Panc1 (cell line): ENCODE measurements around the gene SOWAHD. TPM values are rescaled to one million over a fixed set of nuclear protein-coding genes. Genes with fewer than 3 reads are reported as not detected.
A peak's percentile ranks its signal among the peaks of the same experiment; 100 is the strongest.

Source experiments
- ATAC-seq: fragments of 200-7000 bp; cut with Tn5 transposase; 2 replicates; pipeline ENCODE4 v1.9.1; 2020; ENCODE audit warnings: mild to moderate bottlenecking, moderate library complexity
- BruUV-seq: library from RNA; stranded (reverse); fragments of 400-500 nt; replicated peaks from 2 replicates; lab custom pipeline; 2021; lab: Mats Ljungman, UMichigan
- CTCF ChIA-PET: fragments of 300-600 bp; sonication (Branson Sonifier 250); formaldehyde crosslinking; loops from one replicate; lab custom pipeline; 2022; ENCODE audit warnings: antibody characterized with exemption; lab: Charles Lee
- POLR2A ChIA-PET: fragments of 300-600 bp; sonication (Branson Sonifier 250); formaldehyde crosslinking; loops from one replicate; lab custom pipeline; 2022; ENCODE audit warnings: antibody characterized with exemption; lab: Charles Lee
- DNase-seq: peaks from one replicate; pipeline ENCODE4 v3.0.0-alpha.2; 2010; ENCODE audit warnings: low read depth, low spot score
- H3K27ac ChIP-seq: 2 replicates; pipeline ENCODE4 v1.5.1; 2011; ENCODE audit warnings: mild to moderate bottlenecking, low read length, inconsistent platforms
- H3K27me3 ChIP-seq: fragments of 200-500 bp; sonication (Bioruptor generic); 2 replicates; pipeline ENCODE4 v1.6.0; 2014; ENCODE audit warnings: low read length, inconsistent platforms; ENCODE audit not compliant: control insufficient read depth, insufficient read depth
- H3K36me3 ChIP-seq: fragments of 200-500 bp; sonication (Bioruptor generic); 2 replicates; pipeline ENCODE4 v1.5.1; 2014; ENCODE audit warnings: inconsistent platforms, mild to moderate bottlenecking, low read length, moderate library complexity; ENCODE audit not compliant: control insufficient read depth, insufficient read depth
- H3K4me1 ChIP-seq: 2 replicates; pipeline ENCODE4 v1.5.1; 2011; ENCODE audit warnings: inconsistent platforms, mild to moderate bottlenecking, low read length, moderate library complexity; ENCODE audit not compliant: control insufficient read depth, insufficient read depth
- H3K4me3 ChIP-seq, 2 experiments: 2 replicates each; pipeline ENCODE4 v1.5.1; 2011 to 2012; ENCODE audit warnings: low read depth in 2 of 2, low read length in 2 of 2, mild to moderate bottlenecking in 2 of 2, inconsistent platforms in 1 of 2, moderate library complexity in 1 of 2
- H3K9me3 ChIP-seq: fragments of 200-500 bp; sonication (Bioruptor generic); 2 replicates; pipeline ENCODE4 v1.5.1; 2014; ENCODE audit warnings: low read depth, mild to moderate bottlenecking, inconsistent platforms, low read length, moderate library complexity; ENCODE audit not compliant: control insufficient read depth, insufficient read depth
- POLR2AphosphoS5 ChIP-seq: IDR thresholded peaks from 2 replicates; pipeline ENCODE4 v1.6.1; 2012; ENCODE audit warnings: mild to moderate bottlenecking, low read depth, low read length, moderate library complexity
- SIN3A ChIP-seq: IDR thresholded peaks from 2 replicates; pipeline ENCODE4 v1.6.1; 2012; ENCODE audit warnings: low read depth, mild to moderate bottlenecking, low read length, moderate library complexity, borderline replicate concordance; ENCODE audit not compliant: insufficient read depth
- TCF7L2 ChIP-seq: IDR thresholded peaks from 2 replicates; pipeline ENCODE4 v1.6.1; 2011; ENCODE audit warnings: mild to moderate bottlenecking, low read depth, low read length, inconsistent platforms
- in situ Hi-C: cut with HindIII; loops from 2 replicates; pipeline ENCODE4 v1.10.0; 2016; ENCODE audit warnings: low sequenced_read_pairs, low pct_unique_long_range_greater_than_20kb
- intact Hi-C: fragments of 100-400 bp; cut with micrococcal nuclease; formaldehyde crosslinking; loops from one replicate; pipeline ENCODE4 v1.10.0; 2022; ENCODE audit not compliant: unreplicated experiment
- total RNA-seq: library from RNA; stranded (reverse); gene quantifications from one replicate; pipeline ENCODE4 v1.2.1, GENCODE V29; 2021; ENCODE audit not compliant: unreplicated experiment
- TF ChIP-seq, protein P1 (sequence below): fragments of 450-650 bp; IDR thresholded peaks from 2 replicates; pipeline ENCODE4 v1.5.1; 2017; ENCODE audit warnings: mild to moderate bottlenecking
- TF ChIP-seq, protein P2 (sequence below), 2 experiments: IDR thresholded peaks; 2 replicates each; pipeline ENCODE4 v1.6.1; 2011 to 2012; ENCODE audit warnings: low read depth in 2 of 2, control low read depth in 1 of 2, low read length in 1 of 2, mild to moderate bottlenecking in 1 of 2, moderate library complexity in 1 of 2; ENCODE audit not compliant: insufficient read depth in 1 of 2

The SOWAHD gene
- total RNA-seq, 1 experiment from 2014 or later = 1.1 TPM

DNA sequence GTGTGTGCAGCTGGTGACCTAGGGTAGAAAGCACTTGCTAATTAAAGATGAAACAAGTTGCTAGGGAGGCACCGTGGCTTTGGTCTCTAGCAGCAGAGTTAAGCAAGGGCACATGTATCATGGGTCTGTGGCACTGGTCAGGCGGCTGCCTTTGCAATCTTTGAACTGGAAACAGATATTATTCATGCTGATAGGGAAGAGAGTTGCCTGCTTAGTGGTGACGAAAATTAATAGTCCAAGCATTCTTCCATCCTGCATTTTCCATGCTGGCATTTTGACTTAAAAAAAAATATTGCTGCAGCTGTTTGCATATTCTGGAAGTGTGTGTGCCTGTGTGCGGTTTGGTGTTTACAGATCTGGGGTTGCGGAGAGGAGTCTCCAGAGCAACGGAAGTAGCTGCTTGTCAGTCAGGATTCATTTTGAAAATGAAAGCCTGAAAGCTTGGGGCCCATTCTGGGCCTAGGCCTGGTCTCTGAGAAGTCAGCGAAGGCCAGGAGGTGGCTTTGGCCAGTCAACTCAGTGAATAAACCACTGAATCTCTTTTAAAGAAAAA lies 2.3 kb upstream of the SOWAHD start:
- ChIA-PET CTCF (no interaction called here), POLR2A (no interaction called here)
- intact Hi-C loops = loop anchor here (10.0 kb wide), 1 partner anchor 141 kb away; no protein-coding TSS in a partner anchor
- H3K9me3 ChIP-seq = no peaks in the 10 kb centered on the region
- no peak for DNase-seq
- no peaks in the 10 kb centered on the region for H3K36me3 ChIP-seq
- H3K4me3 ChIP-seq = no peak overlapping the region
- H3K27ac ChIP-seq = no peak overlapping the region
- BruUV-seq = no TSS peak
- TF ChIP-seq, protein P1, sequence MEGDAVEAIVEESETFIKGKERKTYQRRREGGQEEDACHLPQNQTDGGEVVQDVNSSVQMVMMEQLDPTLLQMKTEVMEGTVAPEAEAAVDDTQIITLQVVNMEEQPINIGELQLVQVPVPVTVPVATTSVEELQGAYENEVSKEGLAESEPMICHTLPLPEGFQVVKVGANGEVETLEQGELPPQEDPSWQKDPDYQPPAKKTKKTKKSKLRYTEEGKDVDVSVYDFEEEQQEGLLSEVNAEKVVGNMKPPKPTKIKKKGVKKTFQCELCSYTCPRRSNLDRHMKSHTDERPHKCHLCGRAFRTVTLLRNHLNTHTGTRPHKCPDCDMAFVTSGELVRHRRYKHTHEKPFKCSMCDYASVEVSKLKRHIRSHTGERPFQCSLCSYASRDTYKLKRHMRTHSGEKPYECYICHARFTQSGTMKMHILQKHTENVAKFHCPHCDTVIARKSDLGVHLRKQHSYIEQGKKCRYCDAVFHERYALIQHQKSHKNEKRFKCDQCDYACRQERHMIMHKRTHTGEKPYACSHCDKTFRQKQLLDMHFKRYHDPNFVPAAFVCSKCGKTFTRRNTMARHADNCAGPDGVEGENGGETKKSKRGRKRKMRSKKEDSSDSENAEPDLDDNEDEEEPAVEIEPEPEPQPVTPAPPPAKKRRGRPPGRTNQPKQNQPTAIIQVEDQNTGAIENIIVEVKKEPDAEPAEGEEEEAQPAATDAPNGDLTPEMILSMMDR = no peak
- no peak for TF ChIP-seq TCF7L2
- TF ChIP-seq SIN3A = no peak
- TF ChIP-seq POLR2AphosphoS5 = no peak
- TF ChIP-seq, protein P2, sequence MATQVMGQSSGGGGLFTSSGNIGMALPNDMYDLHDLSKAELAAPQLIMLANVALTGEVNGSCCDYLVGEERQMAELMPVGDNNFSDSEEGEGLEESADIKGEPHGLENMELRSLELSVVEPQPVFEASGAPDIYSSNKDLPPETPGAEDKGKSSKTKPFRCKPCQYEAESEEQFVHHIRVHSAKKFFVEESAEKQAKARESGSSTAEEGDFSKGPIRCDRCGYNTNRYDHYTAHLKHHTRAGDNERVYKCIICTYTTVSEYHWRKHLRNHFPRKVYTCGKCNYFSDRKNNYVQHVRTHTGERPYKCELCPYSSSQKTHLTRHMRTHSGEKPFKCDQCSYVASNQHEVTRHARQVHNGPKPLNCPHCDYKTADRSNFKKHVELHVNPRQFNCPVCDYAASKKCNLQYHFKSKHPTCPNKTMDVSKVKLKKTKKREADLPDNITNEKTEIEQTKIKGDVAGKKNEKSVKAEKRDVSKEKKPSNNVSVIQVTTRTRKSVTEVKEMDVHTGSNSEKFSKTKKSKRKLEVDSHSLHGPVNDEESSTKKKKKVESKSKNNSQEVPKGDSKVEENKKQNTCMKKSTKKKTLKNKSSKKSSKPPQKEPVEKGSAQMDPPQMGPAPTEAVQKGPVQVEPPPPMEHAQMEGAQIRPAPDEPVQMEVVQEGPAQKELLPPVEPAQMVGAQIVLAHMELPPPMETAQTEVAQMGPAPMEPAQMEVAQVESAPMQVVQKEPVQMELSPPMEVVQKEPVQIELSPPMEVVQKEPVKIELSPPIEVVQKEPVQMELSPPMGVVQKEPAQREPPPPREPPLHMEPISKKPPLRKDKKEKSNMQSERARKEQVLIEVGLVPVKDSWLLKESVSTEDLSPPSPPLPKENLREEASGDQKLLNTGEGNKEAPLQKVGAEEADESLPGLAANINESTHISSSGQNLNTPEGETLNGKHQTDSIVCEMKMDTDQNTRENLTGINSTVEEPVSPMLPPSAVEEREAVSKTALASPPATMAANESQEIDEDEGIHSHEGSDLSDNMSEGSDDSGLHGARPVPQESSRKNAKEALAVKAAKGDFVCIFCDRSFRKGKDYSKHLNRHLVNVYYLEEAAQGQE (IDR thresholded peaks at IDR 0.05; ENCODE audit: insufficient read depth in 1 of 2, low read depth in 2 of 2, low read length in 1 of 2) = no peak
- no peak for ATAC-seq
- H3K27me3 ChIP-seq = no peaks in the 10 kb centered on the region
- peaks cover 7% of the 10 kb centered on the region for H3K4me1 ChIP-seq
- in situ Hi-C loops = no loop called here

DNA sequence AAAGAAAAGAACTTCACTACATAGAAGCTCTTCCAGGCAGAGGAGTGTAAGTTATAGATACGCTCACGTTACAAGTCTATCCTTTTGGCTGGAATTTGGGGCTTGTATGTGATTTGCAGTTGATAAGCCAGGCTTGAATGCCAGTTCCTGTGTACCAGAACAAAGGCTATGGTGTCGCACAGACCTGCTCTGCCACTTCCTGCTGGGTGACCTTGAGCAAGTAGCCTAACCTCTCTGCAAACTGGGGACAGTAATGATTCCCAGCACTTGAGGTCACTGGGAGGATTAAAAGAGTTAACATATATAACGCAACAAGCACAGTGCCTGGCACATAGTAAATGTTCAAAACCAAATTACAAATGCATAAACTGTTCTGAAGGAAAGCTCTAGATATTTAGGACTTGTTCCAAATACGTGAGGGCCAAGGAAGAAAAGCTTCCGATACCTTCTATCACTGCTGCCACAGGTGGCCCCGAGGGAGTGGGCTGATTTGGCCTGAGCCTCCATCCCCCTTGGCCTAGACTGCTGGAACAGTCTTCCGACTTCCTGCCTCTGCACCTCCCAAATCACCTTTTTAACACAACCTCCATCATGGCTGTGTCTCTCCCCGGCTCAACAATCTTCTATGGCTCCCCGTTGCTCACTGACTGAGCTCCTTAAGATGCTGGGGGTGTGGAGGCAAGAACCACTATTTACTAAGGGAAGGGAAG lies 1.3 kb upstream of the SOWAHD start:
- Histone ChIP-seq H3K4me1 (peaks cover 7% of the 10 kb centered on the region), H3K4me3 (no peak overlapping the region), H3K36me3 (no peaks in the 10 kb centered on the region), H3K9me3 (no peaks in the 10 kb centered on the region), H3K27me3 (no peaks in the 10 kb centered on the region), H3K27ac (no peak overlapping the region)
- no peak for TF ChIP-seq TCF7L2
- intact Hi-C loops (loop anchor here (10.0 kb wide), 1 partner anchor 142 kb away; no protein-coding TSS in a partner anchor), in situ Hi-C loops (no loop called here)
- ATAC-seq (no peak), DNase-seq (no peak)
- no TSS peak for BruUV-seq
- CTCF ChIA-PET = interaction anchor here (0.7 kb wide), 1 partner anchor 245 kb away, joined by 4 read pairs; no protein-coding TSS in a partner anchor
- POLR2A ChIA-PET = no interaction called here

DNA sequence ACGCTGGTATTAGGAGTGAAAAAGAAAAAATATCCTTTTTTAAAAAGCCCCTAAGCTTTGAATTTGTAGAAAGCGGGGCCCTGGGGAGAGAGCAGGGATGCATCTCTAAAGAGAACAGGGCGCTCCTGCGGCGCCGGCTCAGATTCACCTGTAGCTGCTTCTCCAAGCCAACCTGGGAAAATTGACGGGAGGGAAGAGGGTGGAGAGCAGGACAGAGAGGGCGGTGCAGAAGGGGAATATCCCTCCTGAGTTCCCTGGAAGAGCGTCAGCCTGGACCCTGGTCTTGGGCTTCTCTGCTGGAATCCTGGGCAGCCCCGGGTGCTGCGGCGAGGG lies 776 bp upstream of the SOWAHD start:
- H3K9me3 ChIP-seq = no peaks in the 10 kb centered on the region
- H3K27me3 ChIP-seq = no peaks in the 10 kb centered on the region
- no peak for ATAC-seq
- TF ChIP-seq, protein P1 = no peak
- TF ChIP-seq TCF7L2 = no peak
- TF ChIP-seq, protein P2 (IDR thresholded peaks at IDR 0.05; ENCODE audit: insufficient read depth in 1 of 2, low read depth in 2 of 2, low read length in 1 of 2) = no peak
- no peak for TF ChIP-seq POLR2AphosphoS5
- TF ChIP-seq SIN3A = no peak
- intact Hi-C loops (loop anchor here (10.0 kb wide), 1 partner anchor 143 kb away; no protein-coding TSS in a partner anchor), in situ Hi-C loops (no loop called here)
- no peaks in the 10 kb centered on the region for H3K36me3 ChIP-seq
- CTCF ChIA-PET = interaction anchor here (0.7 to 1.8 kb wide), 2 partner anchors 30 to 245 kb away, joined by 4 to 8 read pairs; no protein-coding TSS in a partner anchor
- DNase-seq = no peak
- no peak overlapping the region for H3K27ac ChIP-seq
- H3K4me3 ChIP-seq = peak overlapping the region; percentile 54 to 58
- peaks cover 7% of the 10 kb centered on the region for H3K4me1 ChIP-seq
- POLR2A ChIA-PET = interaction anchor here (0.8 kb wide), 1 partner anchor 34 kb away, joined by 4 read pairs; the partner anchor contains the start of gene RPL39
- BruUV-seq = no TSS peak
